ENCODE results near the gene SHISAL1.
"Not testable (repeated sequence)": the region's sequence is repeated elsewhere in the genome, so short reads cannot be mapped to it uniquely, and the experiment has no call there.

SHISAL1 gene

GRCh38 chr22:44305455-44305854, 7.3 kb downstream of the SHISAL1 start:
- no peak for ATAC-seq
- Mint-ChIP-seq H3K4me1 (no peaks in the 10 kb centered on the region), H3K36me3 (no peaks in the 10 kb centered on the region), H3K27me3 (peaks cover 36% of the 10 kb centered on the region), H3K4me3 (no peak overlapping the region), H3K9me3 (no peaks in the 10 kb centered on the region), H3K27ac (no peak overlapping the region)

GRCh38 chr22:44304911-44305310, 7.8 kb downstream of the SHISAL1 start:
- Mint-ChIP-seq H3K36me3 (no peaks in the 10 kb centered on the region), H3K27ac (no peak overlapping the region), H3K27me3 (peaks cover 41% of the 10 kb centered on the region), H3K4me1 (peaks cover 2% of the 10 kb centered on the region), H3K4me3 (no peak overlapping the region), H3K9me3 (no peaks in the 10 kb centered on the region)
- no peak for ATAC-seq

- H3K27ac Mint-ChIP-seq: no peak overlapping the region
- ATAC-seq: no peak
- peaks cover 47% of the 10 kb centered on the region for H3K27me3 Mint-ChIP-seq
- no peaks in the 10 kb centered on the region for H3K36me3 Mint-ChIP-seq
- H3K4me1 Mint-ChIP-seq: peaks cover 6% of the 10 kb centered on the region
- H3K9me3 Mint-ChIP-seq: no peaks in the 10 kb centered on the region
- H3K4me3 Mint-ChIP-seq: no peak overlapping the region
These were observed 8.4 kb downstream of the SHISAL1 start for GRCh38 chr22:44304354-44304753.

- not testable (repeated sequence) for H3K4me1 Mint-ChIP-seq, H3K27ac Mint-ChIP-seq, H3K9me3 Mint-ChIP-seq, H3K4me3 Mint-ChIP-seq, H3K36me3 Mint-ChIP-seq, ATAC-seq
- H3K27me3 Mint-ChIP-seq: peaks cover 34% of the 10 kb centered on the region
These were observed 10.4 kb downstream of the SHISAL1 start for GRCh38 chr22:44302363-44302762.

GRCh38 chr22:44301039-44301438, 11.7 kb downstream of the SHISAL1 start:
- Mint-ChIP-seq H3K4me3 (no peak overlapping the region), H3K27ac (no peak overlapping the region), H3K36me3 (no peaks in the 10 kb centered on the region), H3K9me3 (no peaks in the 10 kb centered on the region), H3K27me3 (peaks cover 28% of the 10 kb centered on the region), H3K4me1 (peaks cover 6% of the 10 kb centered on the region)
- no peak for ATAC-seq

- no peak overlapping the region for H3K4me3 Mint-ChIP-seq
- H3K36me3 Mint-ChIP-seq: no peaks in the 10 kb centered on the region
- peaks cover 25% of the 10 kb centered on the region for H3K27me3 Mint-ChIP-seq
- H3K9me3 Mint-ChIP-seq: peaks cover under 1% of the 10 kb centered on the region
- H3K4me1 Mint-ChIP-seq: peaks cover 6% of the 10 kb centered on the region
- ATAC-seq: peak; percentile 14
- H3K27ac Mint-ChIP-seq: no peak overlapping the region
These were observed 13.6 kb downstream of the SHISAL1 start for GRCh38 chr22:44299124-44299523.

GRCh38 chr22:44298406-44299091, 14.2 kb downstream of the SHISAL1 start:
- ATAC-seq: no peak
- peaks cover 3% of the 10 kb centered on the region for H3K9me3 Mint-ChIP-seq
- H3K4me1 Mint-ChIP-seq: peaks cover 6% of the 10 kb centered on the region
- H3K36me3 Mint-ChIP-seq: no peaks in the 10 kb centered on the region
- H3K4me3 Mint-ChIP-seq: no peak overlapping the region
- H3K27ac Mint-ChIP-seq: no peak overlapping the region
- H3K27me3 Mint-ChIP-seq: peaks cover 28% of the 10 kb centered on the region

GRCh38 chr22:44297470-44298061, 15.2 kb downstream of the SHISAL1 start:
- no peak for ATAC-seq
- Mint-ChIP-seq H3K4me1 (peaks cover 6% of the 10 kb centered on the region), H3K9me3 (peaks cover 3% of the 10 kb centered on the region), H3K27me3 (peaks cover 38% of the 10 kb centered on the region), H3K36me3 (no peaks in the 10 kb centered on the region), H3K4me3 (no peak overlapping the region), H3K27ac (no peak overlapping the region)

- H3K27me3 Mint-ChIP-seq: peaks cover 38% of the 10 kb centered on the region
- H3K4me3 Mint-ChIP-seq: no peak overlapping the region
- ATAC-seq: no peak
- H3K9me3 Mint-ChIP-seq: peaks cover 3% of the 10 kb centered on the region
- H3K4me1 Mint-ChIP-seq: peaks cover 11% of the 10 kb centered on the region
- H3K27ac Mint-ChIP-seq: no peak overlapping the region
- no peaks in the 10 kb centered on the region for H3K36me3 Mint-ChIP-seq
These were observed 17.3 kb downstream of the SHISAL1 start for GRCh38 chr22:44295406-44295805.

GRCh38 chr22:44293876-44294275, 18.9 kb downstream of the SHISAL1 start:
- H3K27ac Mint-ChIP-seq: no peak overlapping the region
- H3K9me3 Mint-ChIP-seq: peaks cover 3% of the 10 kb centered on the region
- peaks cover 5% of the 10 kb centered on the region for H3K4me1 Mint-ChIP-seq
- no peak overlapping the region for H3K4me3 Mint-ChIP-seq
- H3K36me3 Mint-ChIP-seq: no peaks in the 10 kb centered on the region
- no peak for ATAC-seq
- H3K27me3 Mint-ChIP-seq: peaks cover 39% of the 10 kb centered on the region

- Mint-ChIP-seq H3K4me3 (no peak overlapping the region), H3K27ac (no peak overlapping the region), H3K27me3 (peaks cover 47% of the 10 kb centered on the region), H3K36me3 (no peaks in the 10 kb centered on the region), H3K4me1 (peaks cover 5% of the 10 kb centered on the region), H3K9me3 (peaks cover 3% of the 10 kb centered on the region)
- ATAC-seq: no peak
These were observed 19.7 kb downstream of the SHISAL1 start for GRCh38 chr22:44293034-44293433.

- Mint-ChIP-seq H3K27ac (no peak overlapping the region), H3K4me3 (no peak overlapping the region), H3K27me3 (peaks cover 48% of the 10 kb centered on the region)
These were observed 20.2 kb downstream of the SHISAL1 start for GRCh38 chr22:44292521-44292920.

GRCh38 chr22:44291674-44292360, 20.9 kb downstream of the SHISAL1 start:
- H3K27ac Mint-ChIP-seq: no peak overlapping the region
- peaks cover 3% of the 10 kb centered on the region for H3K9me3 Mint-ChIP-seq
- H3K4me3 Mint-ChIP-seq: no peak overlapping the region

More at GRCh38 chr22:44292521-44292920, 20.2 kb downstream of the SHISAL1 start:
- H3K9me3 Mint-ChIP-seq: peaks cover 3% of the 10 kb centered on the region
- H3K4me1 Mint-ChIP-seq: peaks cover 5% of the 10 kb centered on the region
- no peaks in the 10 kb centered on the region for H3K36me3 Mint-ChIP-seq
- ATAC-seq: peak; percentile 26

GRCh38 chr22:44291265-44291664, 21.5 kb downstream of the SHISAL1 start:
- ATAC-seq: no peak
- H3K27ac Mint-ChIP-seq: no peak overlapping the region
- peaks cover 5% of the 10 kb centered on the region for H3K4me1 Mint-ChIP-seq
- peaks cover 61% of the 10 kb centered on the region for H3K27me3 Mint-ChIP-seq
- peaks cover 3% of the 10 kb centered on the region for H3K9me3 Mint-ChIP-seq
- H3K4me3 Mint-ChIP-seq: no peak overlapping the region
- H3K36me3 Mint-ChIP-seq: no peaks in the 10 kb centered on the region

More at GRCh38 chr22:44291674-44292360, 20.9 kb downstream of the SHISAL1 start:
- Mint-ChIP-seq H3K36me3 (no peaks in the 10 kb centered on the region), H3K27me3 (peaks cover 55% of the 10 kb centered on the region), H3K4me1 (peaks cover 5% of the 10 kb centered on the region)
- ATAC-seq: no peak

- Mint-ChIP-seq H3K4me3 (no peak overlapping the region), H3K27me3 (peaks cover 74% of the 10 kb centered on the region), H3K27ac (no peak overlapping the region), H3K4me1 (peaks cover 5% of the 10 kb centered on the region), H3K36me3 (no peaks in the 10 kb centered on the region), H3K9me3 (peaks cover 3% of the 10 kb centered on the region)
- ATAC-seq: no peak
These were observed 23.2 kb downstream of the SHISAL1 start for GRCh38 chr22:44289414-44290171.
